CD4-positive, alpha-beta memory T cell (primary cell): Measurements from ENCODE around the gene CLEC16A. TPM values are rescaled to one million over a fixed set of nuclear protein-coding genes. Genes with fewer than 3 reads are reported as not detected.

Experiments
- CTCF ChIA-PET: fragments of 350-600 bp; sonication (Branson Sonifier 250); formaldehyde crosslinking; loops from one replicate; lab custom pipeline; 2021; ENCODE audit warnings: inconsistent platforms; ENCODE audit not compliant: partially characterized antibody; lab: Charles Lee
- POLR2A ChIA-PET: fragments of 350-600 bp; sonication (Branson Sonifier 250); formaldehyde crosslinking; loops from one replicate; lab custom pipeline; 2021; ENCODE audit not compliant: partially characterized antibody; lab: Charles Lee
- DNase-seq, 5 donors: peaks; one replicate each; pipeline versions ENCODE4 v3.0.0 to v3.0.0-alpha.2; 2020 to 2022; ENCODE audit warnings: mixed read lengths in 1 of 5
- H3K27ac ChIP-seq: one replicate; pipeline ENCODE4 v1.7.0; 2013; ENCODE audit warnings: low read depth, low read length
- H3K27me3 ChIP-seq: 2 replicates; pipeline ENCODE4 v1.7.0; 2013; ENCODE audit warnings: mild to moderate bottlenecking, low read length, moderate library complexity; ENCODE audit not compliant: insufficient read depth
- H3K36me3 ChIP-seq: 2 replicates; pipeline ENCODE4 v1.7.0; 2013; ENCODE audit warnings: mild to moderate bottlenecking, low read length, moderate library complexity; ENCODE audit not compliant: insufficient read depth
- H3K4me1 ChIP-seq: 2 replicates; pipeline ENCODE4 v1.7.0; 2013; ENCODE audit warnings: mild to moderate bottlenecking, low read length, moderate library complexity; ENCODE audit not compliant: insufficient read depth
- H3K4me3 ChIP-seq, 2 donors: one replicate each; pipeline ENCODE4 v1.7.0; 2013; ENCODE audit warnings: low read length in 2 of 2, mild to moderate bottlenecking in 1 of 2
- H3K9me3 ChIP-seq, 2 donors: one replicate each; pipeline ENCODE4 v1.7.0; 2013; ENCODE audit warnings: low read length in 2 of 2, control low read depth in 1 of 2; ENCODE audit not compliant: control insufficient read depth in 1 of 2
- H3K27ac Mint-ChIP-seq, 7 donors: one replicate each; pipeline ENCODE4 v1.8.0; 2020 to 2021; ENCODE audit warnings: mixed read lengths in 7 of 7, mild to moderate bottlenecking in 6 of 7, inconsistent platforms in 3 of 7, moderate library complexity in 3 of 7
- H3K27me3 Mint-ChIP-seq, 2 donors: one replicate each; pipeline ENCODE4 v1.8.0; 2020 to 2021; ENCODE audit warnings: mixed read lengths in 2 of 2
- H3K36me3 Mint-ChIP-seq, 2 donors: one replicate each; pipeline ENCODE4 v1.8.0; 2020 to 2021; ENCODE audit warnings: mixed read lengths in 2 of 2, inconsistent platforms in 1 of 2, mild to moderate bottlenecking in 1 of 2
- H3K4me1 Mint-ChIP-seq, 4 donors: one replicate each; pipeline ENCODE4 v1.8.0; 2020 to 2021; ENCODE audit warnings: mixed read lengths in 4 of 4, mild to moderate bottlenecking in 1 of 4
- H3K4me3 Mint-ChIP-seq, 8 donors: one replicate each; pipeline ENCODE4 v1.8.0; 2020 to 2021; ENCODE audit warnings: mixed read lengths in 8 of 8, mild to moderate bottlenecking in 7 of 8, moderate library complexity in 6 of 8, inconsistent platforms in 3 of 8
- H3K9me3 Mint-ChIP-seq, 8 donors: one replicate each; pipeline ENCODE4 v1.8.0; 2020 to 2021; ENCODE audit warnings: mixed read lengths in 8 of 8, mild to moderate bottlenecking in 5 of 8, inconsistent platforms in 3 of 8, moderate library complexity in 1 of 8
- intact Hi-C: fragments of 100-400 bp; cut with micrococcal nuclease; formaldehyde crosslinking; loops from one replicate; pipeline ENCODE4 v1.15.1; 2023
- polyA plus RNA-seq, 2 donors: library from polyadenylated mRNA; unstranded; fragments of 300-500 nt; fragmentation: Illumina TruSeq; gene quantifications; one replicate each; pipeline ENCODE4 v1.2.3, GENCODE V29; 2021
- total RNA-seq, 2 experiments: library from RNA; stranded (reverse); gene quantifications; one replicate each; pipeline ENCODE4 v1.2.3, GENCODE V29; 2021

Gene CLEC16A
- total and polyA plus RNA-seq, 4 experiments from 2014 or later: 5.2 to 28.4 (median 24.5) TPM

- intact Hi-C loops: no loop called here
- Histone ChIP-seq H3K9me3 (no peaks in the 10 kb centered on the region), H3K27me3 (no peaks in the 10 kb centered on the region), H3K36me3 (no peaks in the 10 kb centered on the region), H3K27ac (no peak overlapping the region), H3K4me1 (peaks cover 24% of the 10 kb centered on the region), H3K4me3 (no peak overlapping the region)
- H3K4me1 Mint-ChIP-seq: peaks cover 15 to 34% (median 27%) of the 10 kb centered on the region in 4 donors
- H3K27ac Mint-ChIP-seq: peak overlapping the region in 1 of 7 donors; percentile 6
- no peaks in the 10 kb centered on the region for H3K9me3 Mint-ChIP-seq
- POLR2A ChIA-PET: interaction anchor here (1.8 kb wide), 1 partner anchor 117 kb away, joined by 4 read pairs; the partner anchor contains the start of gene SOCS1
- no peak overlapping the region for H3K4me3 Mint-ChIP-seq
- H3K36me3 Mint-ChIP-seq: peaks cover 7 to 14% of the 10 kb centered on the region in 2 donors
- CTCF ChIA-PET: no interaction called here
- no peak for DNase-seq
- H3K27me3 Mint-ChIP-seq: no peaks in the 10 kb centered on the region
These were observed 194.5 kb downstream of the CLEC16A start for GRCh38 chr16:11138769-11139325.

- Histone ChIP-seq H3K4me1 (peaks cover 24% of the 10 kb centered on the region), H3K4me3 (peak overlapping the region in 1 of 2 donors; percentile 19), H3K9me3 (no peaks in the 10 kb centered on the region), H3K36me3 (no peaks in the 10 kb centered on the region), H3K27ac (no peak overlapping the region), H3K27me3 (no peaks in the 10 kb centered on the region)
- intact Hi-C loops: no loop called here
- Mint-ChIP-seq H3K4me3 (peak overlapping the region in 7 of 8 donors; percentile 40 to 82 (median 68)), H3K9me3 (no peaks in the 10 kb centered on the region), H3K4me1 (peaks cover 15 to 34% (median 27%) of the 10 kb centered on the region in 4 donors), H3K27ac (peak overlapping the region; percentile 35 to 80 (median 73)), H3K36me3 (peaks cover 7 to 13% of the 10 kb centered on the region in 2 donors), H3K27me3 (no peaks in the 10 kb centered on the region)
- ChIA-PET POLR2A (interaction anchor here (1.5 to 1.8 kb wide), 2 partner anchors 114 to 116 kb away, joined by 3 to 4 read pairs; partner anchors contain the start of gene SOCS1), CTCF (no interaction called here)
- DNase-seq: no peak
These were observed 195.1 kb downstream of the CLEC16A start for GRCh38 chr16:11139326-11140097.

DNA sequence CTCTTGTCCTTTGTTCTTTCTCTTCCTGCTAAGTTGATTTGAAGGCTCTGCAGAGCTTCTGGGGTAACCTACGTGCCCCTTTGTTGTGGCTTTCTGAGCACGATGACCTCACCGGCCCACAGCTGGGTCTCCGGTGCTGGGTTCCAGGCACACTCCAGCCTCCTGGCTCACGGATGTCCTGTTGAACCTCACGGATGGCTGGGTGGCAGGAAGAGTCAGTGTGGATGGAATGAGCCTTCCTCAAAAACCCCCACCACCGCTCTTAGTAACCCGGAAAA lies 195.7 kb downstream of the CLEC16A start:
- no peaks in the 10 kb centered on the region for H3K27me3 ChIP-seq
- CTCF ChIA-PET: no interaction called here
- intact Hi-C loops: no loop called here
- H3K9me3 Mint-ChIP-seq: no peaks in the 10 kb centered on the region
- peaks cover 7 to 10% of the 10 kb centered on the region in 2 donors for H3K36me3 Mint-ChIP-seq
- H3K36me3 ChIP-seq: no peaks in the 10 kb centered on the region
- H3K4me3 ChIP-seq: peak overlapping the region; percentile 19 to 42
- H3K4me1 ChIP-seq: peaks cover 24% of the 10 kb centered on the region
- peaks cover 15 to 34% (median 27%) of the 10 kb centered on the region in 4 donors for H3K4me1 Mint-ChIP-seq
- POLR2A ChIA-PET: interaction anchor here (1.5 to 1.8 kb wide), 2 partner anchors 114 to 116 kb away, joined by 3 to 4 read pairs; partner anchors contain the start of gene SOCS1
- H3K9me3 ChIP-seq: no peaks in the 10 kb centered on the region
- peak in 4 of 5 donors; percentile 20 to 35 (median 26) for DNase-seq
- peak overlapping the region; percentile 40 to 82 (median 66) for H3K4me3 Mint-ChIP-seq
- H3K27ac Mint-ChIP-seq: peak overlapping the region; percentile 36 to 80 (median 73)
- H3K27me3 Mint-ChIP-seq: no peaks in the 10 kb centered on the region
- no peak overlapping the region for H3K27ac ChIP-seq

DNA sequence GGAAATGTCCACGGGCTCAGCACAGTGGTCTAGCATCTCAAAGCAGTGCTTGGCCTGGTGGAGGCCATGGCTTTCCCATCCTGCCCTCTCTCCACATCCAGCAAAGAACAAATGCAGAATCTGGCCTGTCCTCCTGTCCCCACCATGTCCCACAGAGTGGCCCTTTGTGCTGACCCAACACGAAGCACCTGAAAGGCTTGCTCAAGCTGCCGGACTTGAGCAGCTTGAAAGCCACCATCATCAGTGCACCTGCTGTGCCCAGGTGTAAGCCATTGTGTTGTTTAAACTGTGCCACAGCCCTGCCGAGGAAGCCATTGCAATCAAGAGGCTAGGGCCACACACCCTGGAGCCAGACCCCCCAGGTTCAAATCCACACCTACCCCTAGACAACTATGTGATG lies 196.1 kb downstream of the CLEC16A start:
- Histone ChIP-seq H3K9me3 (no peaks in the 10 kb centered on the region), H3K4me3 (no peak overlapping the region), H3K27me3 (no peaks in the 10 kb centered on the region), H3K36me3 (no peaks in the 10 kb centered on the region), H3K27ac (no peak overlapping the region), H3K4me1 (peaks cover 24% of the 10 kb centered on the region)
- ChIA-PET CTCF (no interaction called here), POLR2A (interaction anchor here (1.5 to 1.8 kb wide), 2 partner anchors 113 to 115 kb away, joined by 3 to 4 read pairs; partner anchors contain the start of gene SOCS1)
- peak overlapping the region in 1 of 7 donors; percentile 76 for H3K27ac Mint-ChIP-seq
- H3K27me3 Mint-ChIP-seq: no peaks in the 10 kb centered on the region
- H3K4me1 Mint-ChIP-seq: peaks cover 15 to 34% (median 27%) of the 10 kb centered on the region in 4 donors
- peak overlapping the region in 4 of 8 donors; percentile 32 to 82 (median 77) for H3K4me3 Mint-ChIP-seq
- intact Hi-C loops: no loop called here
- H3K36me3 Mint-ChIP-seq: peaks cover 7 to 10% of the 10 kb centered on the region in 2 donors
- no peaks in the 10 kb centered on the region for H3K9me3 Mint-ChIP-seq
- no peak for DNase-seq

GRCh38 chr16:11140867-11141266 lies 196.5 kb downstream of the CLEC16A start:
- no peak overlapping the region for H3K4me3 Mint-ChIP-seq

DNA sequence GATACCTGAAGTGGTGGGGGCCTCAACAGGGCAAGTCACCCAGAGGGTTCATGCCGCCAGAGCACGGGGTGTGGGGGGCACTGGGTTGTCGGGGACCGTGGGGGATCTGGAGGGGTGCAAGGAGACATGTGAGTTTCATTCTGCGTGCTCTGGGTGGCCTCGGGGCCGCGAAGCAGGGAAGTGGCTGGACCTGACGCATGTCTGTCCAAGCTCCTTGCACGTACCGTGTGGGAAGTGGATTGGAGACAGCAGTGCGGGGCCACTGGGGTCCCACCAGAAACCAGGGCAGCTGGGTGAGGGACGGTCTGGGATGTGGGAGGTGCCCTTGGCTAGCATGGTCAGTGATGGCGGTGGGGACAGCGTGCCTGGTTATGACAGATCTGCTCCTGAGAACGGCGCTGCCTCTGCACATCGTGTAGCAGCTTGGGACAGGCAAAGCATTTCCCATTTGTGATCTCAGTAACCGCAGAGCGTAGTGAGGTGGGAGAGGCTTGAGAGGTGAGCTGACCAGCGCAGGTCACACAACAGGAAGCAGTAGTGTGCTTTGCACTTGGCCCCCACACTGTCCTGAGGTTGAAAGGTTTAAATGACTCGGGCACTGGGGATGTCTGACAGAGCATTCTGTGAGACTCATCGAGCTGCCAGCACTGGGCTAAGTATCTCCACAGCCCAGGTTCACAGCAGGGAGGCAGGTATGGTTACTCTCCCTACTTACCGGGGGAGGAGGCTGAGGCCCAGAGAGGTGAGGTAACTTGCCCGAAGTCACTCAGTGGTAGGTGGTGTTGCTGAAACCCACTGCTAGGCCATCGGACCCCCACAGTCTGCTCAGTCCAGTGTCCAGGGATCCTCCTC lies 197.3 kb downstream of the CLEC16A start:
- ChIA-PET CTCF (interaction anchor here (2.0 kb wide), 1 partner anchor 114 kb away, joined by 5 read pairs; the partner anchor contains the start of gene SOCS1), POLR2A (interaction anchor here (1.7 kb wide), 1 partner anchor 115 kb away, joined by 6 read pairs; the partner anchor contains the start of gene SOCS1)
- Mint-ChIP-seq H3K36me3 (peaks cover 4 to 7% of the 10 kb centered on the region in 2 donors), H3K27ac (no peak overlapping the region), H3K27me3 (no peaks in the 10 kb centered on the region), H3K4me3 (peak overlapping the region in 1 of 8 donors; percentile 52), H3K4me1 (peaks cover 15 to 34% (median 27%) of the 10 kb centered on the region in 4 donors), H3K9me3 (no peaks in the 10 kb centered on the region)
- no peak overlapping the region for H3K4me3 ChIP-seq
- H3K9me3 ChIP-seq: no peaks in the 10 kb centered on the region
- no peak overlapping the region for H3K27ac ChIP-seq
- peaks cover 24% of the 10 kb centered on the region for H3K4me1 ChIP-seq
- intact Hi-C loops: no loop called here
- H3K36me3 ChIP-seq: no peaks in the 10 kb centered on the region
- no peak for DNase-seq
- no peaks in the 10 kb centered on the region for H3K27me3 ChIP-seq

More at GRCh38 chr16:11140867-11141266, 196.5 kb downstream of the CLEC16A start:
- no peak overlapping the region for H3K27ac ChIP-seq
- no peak overlapping the region for H3K4me3 ChIP-seq
- no peaks in the 10 kb centered on the region for H3K36me3 ChIP-seq
- no peaks in the 10 kb centered on the region for H3K9me3 ChIP-seq
- peaks cover 15 to 34% (median 27%) of the 10 kb centered on the region in 4 donors for H3K4me1 Mint-ChIP-seq
- H3K9me3 Mint-ChIP-seq: no peaks in the 10 kb centered on the region
- intact Hi-C loops: no loop called here
- H3K4me1 ChIP-seq: peaks cover 24% of the 10 kb centered on the region
- DNase-seq: no peak
- ChIA-PET POLR2A (interaction anchor here (1.5 to 1.7 kb wide), 2 partner anchors 113 to 116 kb away, joined by 3 to 6 read pairs; partner anchors contain the start of gene SOCS1), CTCF (no interaction called here)
- no peaks in the 10 kb centered on the region for H3K27me3 Mint-ChIP-seq
- H3K27ac Mint-ChIP-seq: no peak overlapping the region
- peaks cover 6 to 8% of the 10 kb centered on the region in 2 donors for H3K36me3 Mint-ChIP-seq
- no peaks in the 10 kb centered on the region for H3K27me3 ChIP-seq
